ENCODE data around the gene BEAN1. TPM values are rescaled to one million over a fixed set of nuclear protein-coding genes. Genes with fewer than 3 reads are reported as not detected.

Gene BEAN1
- total RNA-seq, 1 experiment from 2014 or later: 0.37 TPM

GRCh38 chr16:66522816-66523590, 95.9 kb downstream of the BEAN1 start:
- H3K36me3 ChIP-seq (ENCODE audit: low read depth): no peaks in the 10 kb centered on the region
- H3K9me2 ChIP-seq (ENCODE audit: insufficient read depth): no peaks in the 10 kb centered on the region
- H3K4me3 ChIP-seq: no peak overlapping the region
- CTCF ChIA-PET: interaction anchor here (0.9 to 1.0 kb wide), 2 partner anchors 15 to 116 kb away, joined by 3 to 4 read pairs; no protein-coding TSS in a partner anchor
- H3K27ac ChIP-seq: peak overlapping the region; percentile 82
- DNase-seq: no peak
- no peaks in the 10 kb centered on the region for H3K27me3 ChIP-seq (ENCODE audit: insufficient read depth, low read depth)
- no peaks in the 10 kb centered on the region for H3K79me2 ChIP-seq (ENCODE audit: low read depth)
- BruUV-seq (replicated peaks): TSS peak; percentile 84
- H3K9me3 ChIP-seq (ENCODE audit: insufficient read depth, low read depth): no peaks in the 10 kb centered on the region
- intact Hi-C loops (cut with micrococcal nuclease; ENCODE audit: unreplicated experiment): loop anchor here (1.0 to 2.0 kb wide), 2 partner anchors 15 to 30 kb away; partner anchors contain the start of gene CKLF
- TF ChIP-seq EZH2 (IDR thresholded peaks at IDR 0.05; ENCODE audit: low read depth): no peak
- TF ChIP-seq, protein P1, sequence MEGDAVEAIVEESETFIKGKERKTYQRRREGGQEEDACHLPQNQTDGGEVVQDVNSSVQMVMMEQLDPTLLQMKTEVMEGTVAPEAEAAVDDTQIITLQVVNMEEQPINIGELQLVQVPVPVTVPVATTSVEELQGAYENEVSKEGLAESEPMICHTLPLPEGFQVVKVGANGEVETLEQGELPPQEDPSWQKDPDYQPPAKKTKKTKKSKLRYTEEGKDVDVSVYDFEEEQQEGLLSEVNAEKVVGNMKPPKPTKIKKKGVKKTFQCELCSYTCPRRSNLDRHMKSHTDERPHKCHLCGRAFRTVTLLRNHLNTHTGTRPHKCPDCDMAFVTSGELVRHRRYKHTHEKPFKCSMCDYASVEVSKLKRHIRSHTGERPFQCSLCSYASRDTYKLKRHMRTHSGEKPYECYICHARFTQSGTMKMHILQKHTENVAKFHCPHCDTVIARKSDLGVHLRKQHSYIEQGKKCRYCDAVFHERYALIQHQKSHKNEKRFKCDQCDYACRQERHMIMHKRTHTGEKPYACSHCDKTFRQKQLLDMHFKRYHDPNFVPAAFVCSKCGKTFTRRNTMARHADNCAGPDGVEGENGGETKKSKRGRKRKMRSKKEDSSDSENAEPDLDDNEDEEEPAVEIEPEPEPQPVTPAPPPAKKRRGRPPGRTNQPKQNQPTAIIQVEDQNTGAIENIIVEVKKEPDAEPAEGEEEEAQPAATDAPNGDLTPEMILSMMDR (conservative IDR thresholded peaks at IDR 0.05): no peak
- POLR2A ChIA-PET (ENCODE audit: unreplicated experiment): interaction anchor here (0.6 kb wide), 1 partner anchor 15 kb away, joined by 5 read pairs; no protein-coding TSS in a partner anchor
- H2AFZ ChIP-seq: no peak overlapping the region
- H3F3A ChIP-seq (ENCODE audit: insufficient read depth, low read depth): peaks cover 22% of the 10 kb centered on the region
- H3K4me1 ChIP-seq (replicated peaks; ENCODE audit: insufficient read depth): peaks cover 40% of the 10 kb centered on the region
- H4K20me1 ChIP-seq (ENCODE audit: insufficient read depth): no peaks in the 10 kb centered on the region
- peak overlapping the region; percentile 46; the same call in 1 of the 2 replicates for H3K4me2 ChIP-seq

GRCh38 chr16:66523861-66524354, 96.8 kb downstream of the BEAN1 start:
- H3K4me1 ChIP-seq (replicated peaks; ENCODE audit: insufficient read depth): peaks cover 33% of the 10 kb centered on the region
- ChIA-PET CTCF (no interaction called here), POLR2A (ENCODE audit: unreplicated experiment) (no interaction called here)
- no peak overlapping the region for H2AFZ ChIP-seq
- intact Hi-C loops (cut with micrococcal nuclease; ENCODE audit: unreplicated experiment): loop anchor here (2.0 kb wide), 1 partner anchor 29 kb away; the partner anchor contains the start of gene CKLF
- H3K79me2 ChIP-seq (ENCODE audit: low read depth): no peaks in the 10 kb centered on the region
- no peak overlapping the region for H3K27ac ChIP-seq
- BruUV-seq (replicated peaks): no TSS peak
- no peaks in the 10 kb centered on the region for H3K27me3 ChIP-seq (ENCODE audit: insufficient read depth, low read depth)
- H4K20me1 ChIP-seq (ENCODE audit: insufficient read depth): no peaks in the 10 kb centered on the region
- 0 out of 2 replicates have a peak, but pooled peaks cover 3% of the 10 kb centered on the region for H3K36me3 ChIP-seq (ENCODE audit: low read depth)
- H3K4me3 ChIP-seq: no peak overlapping the region
- H3K9me2 ChIP-seq (ENCODE audit: insufficient read depth): no peaks in the 10 kb centered on the region
- no peak for DNase-seq
- TF ChIP-seq, protein P1 (conservative IDR thresholded peaks at IDR 0.05): no peak
- no peak for TF ChIP-seq EZH2 (IDR thresholded peaks at IDR 0.05; ENCODE audit: low read depth)
- H3K4me2 ChIP-seq: no peak overlapping the region
- no peaks in the 10 kb centered on the region for H3K9me3 ChIP-seq (ENCODE audit: insufficient read depth, low read depth)
- H3F3A ChIP-seq (ENCODE audit: insufficient read depth, low read depth): peaks cover 22% of the 10 kb centered on the region

GRCh38 chr16:66524601-66525164, 97.6 kb downstream of the BEAN1 start:
- TF ChIP-seq, protein P1 (conservative IDR thresholded peaks at IDR 0.05): no peak
- TF ChIP-seq EZH2 (IDR thresholded peaks at IDR 0.05; ENCODE audit: low read depth): no peak
- Histone ChIP-seq H3K9me3 (ENCODE audit: insufficient read depth, low read depth) (no peaks in the 10 kb centered on the region), H4K20me1 (ENCODE audit: insufficient read depth) (no peaks in the 10 kb centered on the region), H3K27ac (no peak overlapping the region), H3K4me2 (no peak overlapping the region), H3K27me3 (ENCODE audit: insufficient read depth, low read depth) (no peaks in the 10 kb centered on the region), H2AFZ (no peak overlapping the region), H3K9me2 (ENCODE audit: insufficient read depth) (no peaks in the 10 kb centered on the region), H3K36me3 (ENCODE audit: low read depth) (0 out of 2 replicates have a peak, but pooled peaks cover 3% of the 10 kb centered on the region), H3K4me1 (replicated peaks; ENCODE audit: insufficient read depth) (peaks cover 33% of the 10 kb centered on the region), H3K79me2 (ENCODE audit: low read depth) (no peaks in the 10 kb centered on the region), H3K4me3 (no peak overlapping the region), H3F3A (ENCODE audit: insufficient read depth, low read depth) (peaks cover 22% of the 10 kb centered on the region)
- POLR2A ChIA-PET (ENCODE audit: unreplicated experiment): no interaction called here
- DNase-seq: no peak
- CTCF ChIA-PET: no interaction called here
- no TSS peak for BruUV-seq (replicated peaks)
- intact Hi-C loops (cut with micrococcal nuclease; ENCODE audit: unreplicated experiment): no loop called here

All from PC-9 (cell line).